GM21526 (cell line): ENCODE measurements around the gene CD300H.

Source experiments
- ATAC-seq: cut with Tn5 transposase; IDR thresholded peaks from one replicate; pipeline ENCODE4 v1.9.1; 2021; ENCODE audit warnings: moderate library complexity; ENCODE audit not compliant: unreplicated experiment, low FRiP score

CD300H gene

GRCh38 chr17:74512036-74512435 lies 55.3 kb downstream of the CD300H start:
- no peak for ATAC-seq
